Skeletal muscle cell (primary cell): Measurements from ENCODE around the gene NDUFA8.

Source experiments
- DNase-seq: peaks from one replicate; pipeline ENCODE4 v3.0.0-alpha.2; 2010; ENCODE audit warnings: low read depth
- H3K4me3 ChIP-seq: 2 replicates; pipeline ENCODE4 v1.5.1; 2011; ENCODE audit warnings: low read depth, mild to moderate bottlenecking, control low read depth, low read length, moderate library complexity

NDUFA8 gene

GRCh38 chr9:122143296-122143695 lies 16.3 kb downstream of the NDUFA8 start:
- no peak overlapping the region for H3K4me3 ChIP-seq
- DNase-seq, result no peak

GRCh38 chr9:122141671-122142070 lies 17.9 kb downstream of the NDUFA8 start:
- DNase-seq, result no peak
- H3K4me3 ChIP-seq, result no peak overlapping the region

- no peak for DNase-seq
- no peak overlapping the region for H3K4me3 ChIP-seq
Measured at GRCh38 chr9:122140368-122141193, 19.0 kb downstream of the NDUFA8 start.

GRCh38 chr9:122138560-122139268 lies 20.9 kb downstream of the NDUFA8 start:
- no peak overlapping the region for H3K4me3 ChIP-seq
- DNase-seq, result no peak

- no peak overlapping the region for H3K4me3 ChIP-seq
- DNase-seq, result no peak
Measured at GRCh38 chr9:122135529-122135859, 24.1 kb downstream of the NDUFA8 start.

- H3K4me3 ChIP-seq, result no peak overlapping the region
- no peak for DNase-seq
Measured at GRCh38 chr9:122134822-122135528, 24.6 kb downstream of the NDUFA8 start.

- DNase-seq, result no peak
- H3K4me3 ChIP-seq, result no peak overlapping the region
Measured at GRCh38 chr9:122133984-122134535, 25.5 kb downstream of the NDUFA8 start.

- no peak for DNase-seq
- no peak overlapping the region for H3K4me3 ChIP-seq
Measured at GRCh38 chr9:122133263-122133983, 26.2 kb downstream of the NDUFA8 start.

GRCh38 chr9:122132539-122132938 lies 27.0 kb downstream of the NDUFA8 start:
- DNase-seq, result no peak
- H3K4me3 ChIP-seq, result no peak overlapping the region

- DNase-seq, result no peak
- H3K4me3 ChIP-seq, result no peak overlapping the region
Measured at GRCh38 chr9:122131401-122132001, 28.1 kb downstream of the NDUFA8 start.

- no peak for DNase-seq
Measured at GRCh38 chr9:122130837-122131236, 28.7 kb downstream of the NDUFA8 start.

GRCh38 chr9:122129969-122130368 lies 29.6 kb downstream of the NDUFA8 start:
- no peak overlapping the region for H3K4me3 ChIP-seq
- no peak for DNase-seq

More at GRCh38 chr9:122130837-122131236, 28.7 kb downstream of the NDUFA8 start:
- no peak overlapping the region for H3K4me3 ChIP-seq

- no peak for DNase-seq
- H3K4me3 ChIP-seq, result no peak overlapping the region
Measured at GRCh38 chr9:122128969-122129343, 30.6 kb downstream of the NDUFA8 start.

GRCh38 chr9:122128007-122128968 lies 31.3 kb downstream of the NDUFA8 start:
- DNase-seq, result no peak
- no peak overlapping the region for H3K4me3 ChIP-seq

- DNase-seq, result no peak
- no peak overlapping the region for H3K4me3 ChIP-seq
Measured at GRCh38 chr9:122127396-122127798, 32.2 kb downstream of the NDUFA8 start.

GRCh38 chr9:122126331-122127261 lies 33.0 kb downstream of the NDUFA8 start:
- DNase-seq, result no peak
- peak overlapping the region; percentile 34 for H3K4me3 ChIP-seq
